NCI-H774 (cell line): Measurements from ENCODE around the gene GH1.
A peak's percentile ranks its signal among the peaks of the same experiment; 100 is the strongest.
"Not testable (repeated sequence)": the region's sequence is repeated elsewhere in the genome, so short reads cannot be mapped to it uniquely, and the experiment has no call there.

Experiments used
- DNase-seq: peaks from one replicate; lab custom pipeline; 2025; lab: John Stamatoyannopoulos, UW

The GH1 gene

GRCh38 chr17:63926164-63926563 is 7.5 kb upstream of the GH1 start:
- DNase-seq, result no peak

GRCh38 chr17:63925615-63926014 is 7.0 kb upstream of the GH1 start:
- no peak for DNase-seq

- DNase-seq, result not testable (repeated sequence)
Measured at GRCh38 chr17:63922402-63922801, 3.8 kb upstream of the GH1 start.

GRCh38 chr17:63920779-63921178 is 2.1 kb upstream of the GH1 start:
- DNase-seq, result not testable (repeated sequence)

GRCh38 chr17:63920050-63920449 is 1.4 kb upstream of the GH1 start:
- DNase-seq, result not testable (repeated sequence)

GRCh38 chr17:63919311-63919723 is 678 bp upstream of the GH1 start:
- peak; percentile 55 for DNase-seq

- DNase-seq, result no peak
Measured at GRCh38 chr17:63918305-63918704, 334 bp downstream of the GH1 start.

- DNase-seq, result no peak
Measured at GRCh38 chr17:63917646-63918045, 993 bp downstream of the GH1 start.

- DNase-seq, result not testable (repeated sequence)
Measured at GRCh38 chr17:63917206-63917605, 1.4 kb downstream of the GH1 start.

GRCh38 chr17:63916566-63917185 is 2.0 kb downstream of the GH1 start:
- DNase-seq, result no peak

- not testable (repeated sequence) for DNase-seq
Measured at GRCh38 chr17:63915753-63916152, 2.9 kb downstream of the GH1 start.

GRCh38 chr17:63914471-63914870 is 4.2 kb downstream of the GH1 start:
- DNase-seq, result no peak

- DNase-seq, result peak; percentile 8
Measured at GRCh38 chr17:63911657-63912100, 7.0 kb downstream of the GH1 start.

GRCh38 chr17:63911041-63911635 is 7.5 kb downstream of the GH1 start, which contains the start of gene CSHL1:
Gene CSHL1 (minus strand): TSS chr17:63911258. CDS start chr17:63911196, 62 bp downstream.
- no peak for DNase-seq

GRCh38 chr17:63910096-63910495 is 8.5 kb downstream of the GH1 start:
- DNase-seq, result no peak

GRCh38 chr17:63909586-63909985 is 9.1 kb downstream of the GH1 start:
- DNase-seq, result not testable (repeated sequence)

GRCh38 chr17:63907161-63907778 is 11.4 kb downstream of the GH1 start:
- peak; percentile 10 for DNase-seq

- DNase-seq, result not testable (repeated sequence)
Measured at GRCh38 chr17:63904796-63905195, 13.8 kb downstream of the GH1 start.

- DNase-seq, result peak; percentile 20
Measured at GRCh38 chr17:63903787-63904201, 14.8 kb downstream of the GH1 start.

GRCh38 chr17:63901971-63902370 is 16.7 kb downstream of the GH1 start:
- DNase-seq, result not testable (repeated sequence)

- not testable (repeated sequence) for DNase-seq
Measured at GRCh38 chr17:63898899-63899798, 19.5 kb downstream of the GH1 start.
